Ovary (tissue), 9 donors: ENCODE data around the gene SH3GL1. TPM values are rescaled to one million over a fixed set of nuclear protein-coding genes. Genes with fewer than 3 reads are reported as not detected.

ENCODE experiments used
- DNase-seq, 5 donors: peaks; one replicate each; pipeline ENCODE4 v3.0.0-alpha.2; 2019 to 2020
- H3K27ac ChIP-seq, 2 donors: fragments of 200-600 bp; one replicate each; pipeline versions ENCODE4 v1.5.1 to v1.8.0; 2019 to 2022
- H3K27me3 ChIP-seq: fragments of 200-600 bp; one replicate; pipeline ENCODE4 v1.8.0; 2022
- H3K36me3 ChIP-seq: fragments of 200-600 bp; sonication (generic); one replicate; pipeline ENCODE4 v1.5.1; 2019
- H3K4me1 ChIP-seq: one replicate; pipeline ENCODE4 v1.8.1; 2013; ENCODE audit warnings: mild to moderate bottlenecking, moderate library complexity; ENCODE audit not compliant: insufficient read depth
- H3K4me3 ChIP-seq: fragments of 200-600 bp; sonication (generic); one replicate; pipeline ENCODE4 v1.5.1; 2017
- H3K9me3 ChIP-seq, 2 donors: fragments of 200-600 bp in 1 of 2; sonication (generic) in 1 of 2; one replicate each; pipeline versions ENCODE4 v1.5.1 to v1.8.1; 2013 to 2019; ENCODE audit warnings: mild to moderate bottlenecking in 1 of 2, moderate library complexity in 1 of 2
- EP300 ChIP-seq: sonication (generic); formaldehyde crosslinking; IDR thresholded peaks from one replicate; pipeline ENCODE4 v1.6.1; 2017; ENCODE audit warnings: antibody characterized with exemption
- POLR2A ChIP-seq: fragments of 450-650 bp; IDR thresholded peaks from one replicate; pipeline ENCODE4 v1.6.1; 2017; ENCODE audit warnings: antibody characterized with exemption, mild to moderate bottlenecking, moderate library complexity
- WGBS, 3 donors: extraction: QIAGEN DNeasy Blood & Tissue Kit in 1 of 3; methylation state at CpG; one replicate each; pipeline versions ENCODE4 v1.1.5 to v1.1.7; 2013 to 2017; 5-methylcytosine and 5-hydroxymethylcytosine counted together
- intact Hi-C, 4 donors: fragments of 100-400 bp; cut with DNase I; formaldehyde crosslinking; loops; one replicate each; pipeline versions ENCODE4 v1.11.0 to v1.15.1; 2022 to 2023
- polyA plus RNA-seq, 2 donors: library from polyadenylated mRNA; stranded (reverse); fragments of 200-250 nt in 1 of 2; fragments of 350-450 nt in 1 of 2; fragmentation: Illumina TruSeq in 1 of 2; extraction: RNeasy Lipid Tissue Mini Kit (QIAGEN cat#74804) in 1 of 2; gene quantifications; one replicate each; pipeline ENCODE4 v1.2.3, GENCODE V29; 2013 to 2014
- total RNA-seq, 7 donors: library from RNA; depleted of rRNA in 2 of 7; stranded (reverse); fragments of >200 nt in 2 of 7; fragmentation: NEBNext Ultra II Directional in 3 of 7; extraction: Animal tissue kit (Norgen Biotek cat#: 25700) in 3 of 7; gene quantifications; one replicate each; pipeline versions ENCODE4 v1.1.0 to v1.2.4, GENCODE V29; 2016 to 2023
- TF ChIP-seq, protein P1 (sequence below), 3 donors: fragments of 450-650 bp in 2 of 3; fragments of 200-600 bp in 1 of 3; IDR thresholded peaks; one replicate each; pipeline versions ENCODE4 v1.5.1 to v1.8.0; 2016 to 2022; ENCODE audit warnings: antibody characterized with exemption in 3 of 3, mild to moderate bottlenecking in 1 of 3
- donor health status: DM: no; HTN: no; CAD: no; lungs with moderate emphysema.
- donor health status: DM: no; HTN: no; CAD: no.
- donor health status: Bipolar disorder and iron deficiency.
- donor health status: DM: yes; HTN: yes; CAD: no.
- donor health status: DM: no; HTN: no; CAD: no.
- donor health status: DM: yes; HTN: yes; CAD: no.

Gene SH3GL1
- total and polyA plus RNA-seq, 9 donors = 6.9 to 88.6 (median 59.9) TPM

DNA sequence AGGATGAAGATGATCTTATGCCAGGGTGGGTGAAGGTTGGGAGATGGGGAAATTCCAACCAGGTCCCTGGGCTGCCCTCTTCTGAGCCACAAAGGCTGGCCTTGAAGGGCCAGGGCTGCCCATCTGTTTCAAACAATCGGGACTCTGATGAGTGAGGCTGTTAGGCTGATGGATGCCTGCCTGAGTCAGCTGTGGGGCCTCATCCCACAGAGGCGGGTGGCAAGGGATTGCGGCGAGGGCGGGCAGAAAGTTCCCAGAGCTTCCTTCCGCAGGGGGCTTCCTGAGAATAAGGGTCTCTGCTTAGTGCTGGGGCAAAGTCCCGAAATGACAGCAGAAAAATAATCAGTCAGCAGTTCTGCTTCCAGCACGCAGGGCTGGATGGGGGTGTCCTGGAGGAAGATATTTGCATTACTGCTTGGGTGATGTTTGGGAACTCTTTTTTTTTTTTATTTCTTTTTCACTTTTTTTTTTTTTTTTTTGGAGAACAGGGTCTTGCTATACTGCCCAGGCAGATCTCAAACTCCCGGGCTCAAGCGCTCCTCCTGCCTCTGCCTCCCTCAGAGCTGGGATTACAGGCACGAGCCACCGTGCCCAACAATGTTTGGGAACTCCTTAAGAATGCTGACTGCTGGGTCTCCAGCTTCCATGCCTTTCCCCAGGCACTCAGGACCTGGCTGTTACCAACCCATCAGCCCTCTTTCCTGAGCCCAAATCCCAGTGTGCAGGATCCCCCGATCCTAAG, 14.1 kb downstream of the SH3GL1 start:
- H3K4me1 ChIP-seq = peaks cover 15% of the 10 kb centered on the region
- no peak overlapping the region for H3K27ac ChIP-seq
- H3K4me3 ChIP-seq = no peak overlapping the region
- no peaks in the 10 kb centered on the region for H3K27me3 ChIP-seq
- TF ChIP-seq EP300 (no peak), POLR2A (no peak)
- TF ChIP-seq, protein P1, sequence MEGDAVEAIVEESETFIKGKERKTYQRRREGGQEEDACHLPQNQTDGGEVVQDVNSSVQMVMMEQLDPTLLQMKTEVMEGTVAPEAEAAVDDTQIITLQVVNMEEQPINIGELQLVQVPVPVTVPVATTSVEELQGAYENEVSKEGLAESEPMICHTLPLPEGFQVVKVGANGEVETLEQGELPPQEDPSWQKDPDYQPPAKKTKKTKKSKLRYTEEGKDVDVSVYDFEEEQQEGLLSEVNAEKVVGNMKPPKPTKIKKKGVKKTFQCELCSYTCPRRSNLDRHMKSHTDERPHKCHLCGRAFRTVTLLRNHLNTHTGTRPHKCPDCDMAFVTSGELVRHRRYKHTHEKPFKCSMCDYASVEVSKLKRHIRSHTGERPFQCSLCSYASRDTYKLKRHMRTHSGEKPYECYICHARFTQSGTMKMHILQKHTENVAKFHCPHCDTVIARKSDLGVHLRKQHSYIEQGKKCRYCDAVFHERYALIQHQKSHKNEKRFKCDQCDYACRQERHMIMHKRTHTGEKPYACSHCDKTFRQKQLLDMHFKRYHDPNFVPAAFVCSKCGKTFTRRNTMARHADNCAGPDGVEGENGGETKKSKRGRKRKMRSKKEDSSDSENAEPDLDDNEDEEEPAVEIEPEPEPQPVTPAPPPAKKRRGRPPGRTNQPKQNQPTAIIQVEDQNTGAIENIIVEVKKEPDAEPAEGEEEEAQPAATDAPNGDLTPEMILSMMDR (IDR thresholded peaks at IDR 0.05) = no peak
- 77 to 86% (median 84%) methylated on average over 13 of the region's 13 CpGs for WGBS, 3 donors
- no peak for DNase-seq
- no peaks in the 10 kb centered on the region for H3K9me3 ChIP-seq
- intact Hi-C loops = no loop called here
- no peaks in the 10 kb centered on the region for H3K36me3 ChIP-seq

DNA sequence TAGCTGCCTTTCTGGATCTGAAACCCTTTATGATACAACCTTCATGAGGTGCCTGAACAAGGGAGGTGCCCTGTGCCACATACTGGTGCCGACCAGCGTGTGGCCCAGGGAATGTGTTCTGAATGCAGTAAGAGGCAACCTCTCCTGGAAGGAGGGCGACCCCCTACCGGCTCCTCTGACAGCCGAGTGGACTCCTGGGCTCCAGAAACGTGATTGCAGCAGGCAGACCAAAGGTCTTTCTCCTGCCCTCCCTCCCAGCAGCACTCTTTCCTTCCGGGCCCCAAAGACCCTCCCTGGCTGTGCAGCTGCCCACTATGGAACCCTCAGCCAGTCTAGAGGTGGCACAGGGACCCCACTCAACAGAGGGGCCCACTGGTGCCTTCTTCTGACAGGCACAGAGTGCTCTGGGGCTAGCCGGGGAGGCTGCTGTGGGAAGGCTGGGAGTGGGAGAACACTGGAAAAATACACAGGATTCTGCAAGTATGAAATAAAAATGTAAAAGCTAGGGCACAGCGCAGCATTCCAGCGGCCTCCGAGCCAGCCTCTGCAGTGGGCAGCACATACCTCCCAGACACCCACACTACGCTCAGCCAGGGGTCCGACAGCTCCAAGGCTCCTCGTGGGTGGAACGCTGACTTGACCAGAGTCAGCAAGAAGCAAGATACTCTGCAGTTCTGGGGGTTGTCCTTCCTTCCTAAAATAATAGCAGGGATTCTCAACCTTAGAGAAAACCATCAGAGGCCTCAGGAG, 14.9 kb downstream of the SH3GL1 start:
- Histone ChIP-seq H3K36me3 (no peaks in the 10 kb centered on the region), H3K4me1 (peaks cover 10% of the 10 kb centered on the region), H3K4me3 (no peak overlapping the region), H3K27ac (no peak overlapping the region), H3K9me3 (no peaks in the 10 kb centered on the region), H3K27me3 (no peaks in the 10 kb centered on the region)
- no peak for DNase-seq
- TF ChIP-seq POLR2A = no peak
- intact Hi-C loops = no loop called here
- 72 to 83% (median 80%) methylated on average over 15 of the region's 15 CpGs for WGBS, 3 donors

DNA sequence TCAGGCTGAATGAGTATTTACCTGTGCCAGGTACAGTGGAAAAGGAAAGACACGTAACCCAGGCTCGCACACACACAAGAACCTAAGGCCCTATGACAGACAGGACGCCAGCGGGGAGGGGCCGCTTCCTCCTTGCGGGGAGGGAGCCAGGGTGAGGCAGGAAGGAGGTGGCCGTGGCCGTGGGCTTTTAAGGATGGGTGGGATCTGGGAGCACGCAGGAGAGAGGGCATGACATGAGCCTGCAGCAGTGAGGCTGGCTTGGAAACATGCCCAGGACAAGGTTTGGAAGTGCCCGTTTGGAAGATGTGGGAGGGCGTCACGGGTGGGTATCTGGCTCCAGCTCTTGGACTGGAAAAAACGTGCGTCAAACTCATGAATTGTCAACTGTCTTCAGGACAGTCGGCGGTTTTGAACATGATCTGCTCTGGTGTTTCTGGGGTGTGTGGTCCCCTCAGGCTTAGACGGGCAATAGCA, 20.1 kb downstream of the SH3GL1 start:
- Histone ChIP-seq H3K27me3 (no peaks in the 10 kb centered on the region), H3K36me3 (no peaks in the 10 kb centered on the region), H3K4me1 (peaks cover 15% of the 10 kb centered on the region), H3K9me3 (no peaks in the 10 kb centered on the region), H3K27ac (no peak overlapping the region), H3K4me3 (no peak overlapping the region)
- intact Hi-C loops = no loop called here
- TF ChIP-seq EP300 (no peak), POLR2A (no peak)
- TF ChIP-seq, protein P1 (IDR thresholded peaks at IDR 0.05) = no peak
- WGBS, 3 donors = 54 to 60% (median 59%) methylated on average over 17 of the region's 17 CpGs
- DNase-seq = peak in 2 of 5 donors; percentile 29 to 33

DNA sequence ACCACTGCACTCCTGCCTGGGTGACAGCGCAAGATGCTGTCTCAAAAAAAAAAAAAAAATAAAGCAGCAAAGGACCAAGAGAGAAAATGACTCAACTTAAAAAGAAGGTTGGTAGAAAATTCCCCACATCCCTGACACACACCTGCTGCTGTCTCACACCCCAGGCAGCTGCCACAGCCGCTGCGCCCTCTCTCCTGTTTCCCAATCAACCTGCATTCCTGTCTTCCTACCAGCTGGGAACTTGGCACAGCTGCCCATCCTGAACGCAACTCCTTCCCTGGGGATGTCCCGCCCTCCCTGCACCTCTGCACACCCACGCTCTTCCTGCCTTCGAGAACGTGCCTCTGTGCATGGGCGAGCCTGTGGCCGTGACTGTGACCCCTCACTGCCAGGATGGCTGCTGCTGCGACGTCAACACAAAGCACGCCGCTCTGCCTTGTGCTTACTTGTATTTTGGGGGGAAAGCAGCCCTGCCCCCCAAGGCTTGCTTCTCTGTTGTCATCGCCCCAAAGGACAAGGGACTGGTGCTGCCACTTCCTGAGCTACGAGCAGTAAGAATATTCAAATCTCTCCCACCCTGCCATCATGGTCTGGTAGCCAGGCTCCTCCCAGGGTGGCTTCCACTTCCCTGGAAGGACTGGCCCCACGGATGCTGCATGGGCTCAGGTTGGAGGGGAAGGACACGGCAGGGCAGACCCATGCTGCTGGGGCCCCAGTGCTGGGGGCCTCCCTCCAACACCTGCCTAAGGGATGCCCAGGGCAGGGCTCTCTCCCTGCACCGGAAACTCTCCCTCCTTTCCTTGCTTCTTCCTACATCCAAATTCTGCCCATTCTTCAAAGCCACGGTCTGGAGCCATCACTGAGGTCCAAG, 20.7 kb downstream of the SH3GL1 start:
- no peak overlapping the region for H3K27ac ChIP-seq
- WGBS, 3 donors = 57 to 76% (median 72%) methylated on average over 17 to 20 of the region's 20 CpGs
- TF ChIP-seq POLR2A (no peak), EP300 (no peak)
- TF ChIP-seq, protein P1 (IDR thresholded peaks at IDR 0.05) = no peak
- no peak overlapping the region for H3K4me3 ChIP-seq
- intact Hi-C loops = no loop called here
- no peaks in the 10 kb centered on the region for H3K27me3 ChIP-seq
- no peak for DNase-seq
- peaks cover 22% of the 10 kb centered on the region for H3K4me1 ChIP-seq
- H3K9me3 ChIP-seq = no peaks in the 10 kb centered on the region
- H3K36me3 ChIP-seq = no peaks in the 10 kb centered on the region
